Breast epithelium (tissue), 3 donors: ENCODE measurements around the gene SAT1.

Experiments
- CTCF ChIP-seq, 3 donors: fragments of 450-650 bp; IDR thresholded peaks; one replicate each; pipeline ENCODE4 v1.5.1; 2016 to 2017; ENCODE audit warnings: antibody characterized with exemption in 3 of 3, mild to moderate bottlenecking in 3 of 3, moderate library complexity in 3 of 3
- POLR2A ChIP-seq: fragments of 450-650 bp; IDR thresholded peaks from one replicate; pipeline ENCODE4 v1.6.1; 2016; ENCODE audit warnings: antibody characterized with exemption, mild to moderate bottlenecking, moderate library complexity

- TF ChIP-seq CTCF (IDR thresholded peaks at IDR 0.05): no peak
- no peak for TF ChIP-seq POLR2A
Observed at GRCh38 chrX:23776363-23776762, 6.6 kb upstream of the SAT1 start.
